Lung (tissue), 12 donors: Measurements from ENCODE around the gene LMX1B. TPM values are rescaled to one million over a fixed set of nuclear protein-coding genes. Genes with fewer than 3 reads are reported as not detected.
A peak's percentile ranks its signal among the peaks of the same experiment; 100 is the strongest.

Source experiments
- ATAC-seq: fragments of 200-7000 bp; cut with Tn5 transposase; one replicate; pipeline ENCODE4 v1.9.1; 2020; ENCODE audit warnings: moderate number of reproducible peaks; ENCODE audit not compliant: insufficient read depth, low FRiP score
- DNase-seq, 3 donors: peaks; one replicate each; pipeline ENCODE4 v3.0.0-alpha.2; 2013 to 2017
- H3K27ac ChIP-seq, 2 donors: one replicate each; pipeline ENCODE4 v1.5.1; 2013; ENCODE audit warnings: mild to moderate bottlenecking in 2 of 2, moderate library complexity in 2 of 2, control low read depth in 1 of 2, inconsistent platforms in 1 of 2, low read depth in 1 of 2, low read length in 1 of 2
- H3K27me3 ChIP-seq, 3 donors: one replicate each; pipeline ENCODE4 v1.5.1; 2013; ENCODE audit warnings: low read length in 2 of 3; ENCODE audit not compliant: control insufficient read depth in 3 of 3, insufficient read depth in 3 of 3
- H3K36me3 ChIP-seq, 4 donors: one replicate each; pipeline ENCODE4 v1.5.1; 2013; ENCODE audit warnings: low read length in 4 of 4, mild to moderate bottlenecking in 1 of 4, moderate library complexity in 1 of 4; ENCODE audit not compliant: control insufficient read depth in 4 of 4, insufficient read depth in 4 of 4
- H3K4me1 ChIP-seq, 5 donors: one replicate each; pipeline ENCODE4 v1.5.1; 2013; ENCODE audit warnings: low read length in 5 of 5, mild to moderate bottlenecking in 2 of 5, moderate library complexity in 1 of 5; ENCODE audit not compliant: control insufficient read depth in 5 of 5, insufficient read depth in 5 of 5
- H3K4me3 ChIP-seq: one replicate; pipeline ENCODE4 v1.5.1; 2013; ENCODE audit warnings: mild to moderate bottlenecking, control low read depth, moderate library complexity
- H3K9ac ChIP-seq, 2 donors: one replicate each; pipeline ENCODE4 v1.5.1; 2013; ENCODE audit warnings: low read length in 2 of 2, control low read depth in 1 of 2; ENCODE audit not compliant: insufficient read depth in 1 of 2
- H3K9me3 ChIP-seq, 4 donors: one replicate each; pipeline ENCODE4 v1.5.1; 2013; ENCODE audit warnings: low read length in 3 of 4, mild to moderate bottlenecking in 1 of 4, moderate library complexity in 1 of 4; ENCODE audit not compliant: control insufficient read depth in 4 of 4, insufficient read depth in 3 of 4
- CTCF ChIP-seq: IDR thresholded peaks from 2 replicates; pipeline ENCODE4 v1.5.1; 2012; ENCODE audit warnings: mild to moderate bottlenecking; ENCODE audit errors: control extremely low read depth, extremely low read depth
- WGBS, 2 donors: extraction: QIAGEN DNeasy Blood & Tissue Kit; methylation state at CpG; one replicate each; pipeline ENCODE4 v1.1.7; 2013; 5-methylcytosine and 5-hydroxymethylcytosine counted together
- polyA plus RNA-seq, 2 donors: library from polyadenylated mRNA; stranded (reverse); fragments of 200-250 nt; gene quantifications; one replicate each; pipeline ENCODE4 v1.2.1, GENCODE V29; 2013
- total RNA-seq, 2 donors: library from RNA; depleted of rRNA in 1 of 2; stranded (reverse); fragments of >200 nt in 1 of 2; gene quantifications; one replicate each; pipeline ENCODE4 v1.2.1, GENCODE V29; 2014 to 2021
- donor health status: control.
- donor health status: control.
- donor health status: Bipolar disorder and iron deficiency.
- donor health status: healthy.
- donor health status: DM: yes; HTN: yes; CAD: no.

LMX1B gene
- total and polyA plus RNA-seq, 4 donors: under 0.01 to 0.77 (median 0.10) TPM

- ATAC-seq: no peak
- H3K36me3 ChIP-seq: no peaks in the 10 kb centered on the region
- H3K4me1 ChIP-seq: peaks cover 0 to 53% (median 5%) of the 10 kb centered on the region in 5 donors
- TF ChIP-seq CTCF: no peak
- H3K9me3 ChIP-seq: peaks cover 0 to 2% (median 0%) of the 10 kb centered on the region in 4 donors
- peaks cover 4 to 20% (median 6%) of the 10 kb centered on the region in 3 donors for H3K27me3 ChIP-seq
- H3K4me3 ChIP-seq: no peak overlapping the region
- no peak overlapping the region for H3K9ac ChIP-seq
- no peak overlapping the region for H3K27ac ChIP-seq
- peak in 2 of 3 donors; percentile 40 to 59 for DNase-seq
- WGBS, 2 donors: 44 to 64% methylated on average over 15 of the region's 15 CpGs
Measured at GRCh38 chr9:126667190-126668055, 53.7 kb downstream of the LMX1B start.

DNA sequence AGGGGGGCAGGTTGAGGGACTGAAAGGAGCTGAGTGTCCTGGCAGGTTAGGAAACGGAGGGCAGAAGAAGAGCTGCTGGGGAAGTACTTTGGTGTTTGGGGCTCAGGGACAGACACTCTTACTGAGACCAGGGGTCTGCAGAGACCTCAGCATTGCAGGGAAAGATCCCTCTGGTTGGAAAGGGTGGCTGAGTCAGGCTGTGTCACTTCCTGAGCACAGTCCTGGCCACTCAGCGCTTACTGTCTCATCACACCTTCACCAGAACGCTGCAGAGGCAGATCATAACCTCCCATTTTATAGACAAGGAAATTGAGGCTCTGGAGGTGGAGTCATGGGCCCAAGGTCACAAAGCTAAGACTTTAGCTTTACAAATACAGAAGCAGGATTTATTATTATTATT lies 54.3 kb downstream of the LMX1B start:
- Histone ChIP-seq H3K9ac (no peak overlapping the region), H3K27me3 (peaks cover 4 to 20% (median 6%) of the 10 kb centered on the region in 3 donors), H3K36me3 (no peaks in the 10 kb centered on the region), H3K4me1 (peaks cover 0 to 53% (median 5%) of the 10 kb centered on the region in 5 donors), H3K4me3 (no peak overlapping the region), H3K27ac (no peak overlapping the region), H3K9me3 (peaks cover 0 to 2% (median 0%) of the 10 kb centered on the region in 4 donors)
- WGBS, 2 donors: 70 to 85% methylated on average over 3 of the region's 3 CpGs
- no peak for TF ChIP-seq CTCF
- no peak for DNase-seq
- ATAC-seq: no peak

DNA sequence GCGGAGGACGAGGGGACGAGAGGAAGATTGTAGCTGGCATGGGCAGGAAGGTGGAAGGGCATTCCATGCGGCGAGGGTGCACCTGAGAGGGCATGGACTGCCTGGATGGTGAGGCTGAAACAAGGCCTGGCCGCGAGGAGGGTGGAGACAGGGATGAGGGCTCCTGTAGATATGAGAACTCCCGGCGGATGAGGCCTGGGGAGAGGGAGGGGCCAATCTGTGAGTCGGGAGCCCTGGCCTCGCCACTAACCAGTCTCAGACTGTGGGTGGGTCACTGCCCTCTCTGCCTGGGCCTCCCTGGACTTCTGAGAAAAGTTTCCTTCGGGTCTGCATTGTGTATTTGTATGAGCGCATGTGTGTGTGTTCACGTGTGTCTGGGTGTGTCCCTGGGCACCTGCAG lies 55.4 kb downstream of the LMX1B start:
- Histone ChIP-seq H3K27ac (no peak overlapping the region), H3K27me3 (peaks cover 4 to 25% (median 8%) of the 10 kb centered on the region in 3 donors), H3K4me3 (no peak overlapping the region), H3K9me3 (peaks cover 0 to 2% (median 0%) of the 10 kb centered on the region in 4 donors), H3K4me1 (peaks cover 0 to 47% (median 5%) of the 10 kb centered on the region in 5 donors), H3K9ac (no peak overlapping the region), H3K36me3 (no peaks in the 10 kb centered on the region)
- DNase-seq (no peak), ATAC-seq (no peak)
- 79 to 81% methylated on average over 14 of the region's 14 CpGs for WGBS, 2 donors
- no peak for TF ChIP-seq CTCF
